ENCODE data around the gene TRIM7. TPM values are rescaled to one million over a fixed set of nuclear protein-coding genes. Genes with fewer than 3 reads are reported as not detected.

TRIM7 gene
- total and polyA plus RNA-seq, 9 of the 15 experiments (the other 6 are each of a cell fraction or from before 2014, with no cell fraction given) = 2.6 to 14.9 (median 8.9) TPM

GRCh38 chr5:181190711-181191525 is 14.1 kb downstream of the TRIM7 start (continued):
- no peak for TF ChIP-seq CREB5 (CRISPR knock-in tag; IDR thresholded peaks at IDR 0.05)
- TF ChIP-seq NFIX (CRISPR knock-in tag; IDR thresholded peaks at IDR 0.05; ENCODE audit: low read depth) = no peak
- TF ChIP-seq JUND (IDR thresholded peaks at IDR 0.05; ENCODE audit: borderline replicate concordance, low read depth, low read length) = no peak
- TF ChIP-seq JUND (tag; IDR thresholded peaks at IDR 0.05; ENCODE audit: borderline replicate concordance, low read depth, low read length) = no peak
- TF ChIP-seq SFPQ (IDR thresholded peaks at IDR 0.05; ENCODE audit: low read depth, low read length) = no peak
- TF ChIP-seq RFX5 (IDR thresholded peaks at IDR 0.05; ENCODE audit: low read depth, low read length) = no peak
- no peak for TF ChIP-seq HMGN3 (IDR thresholded peaks at IDR 0.05; ENCODE audit: borderline replicate concordance, extremely low read depth, insufficient read length, low read depth, low read length)
- 0 out of 2 replicates have a peak, but pooled peaks have one; percentile 15 for TF ChIP-seq KDM2B (CRISPR knock-in tag; IDR thresholded peaks at IDR 0.05)
- no peak for TF ChIP-seq SNRNP70 (optimal IDR thresholded peaks at IDR 0.05; ENCODE audit: low read depth, low read length)
- no peak for TF ChIP-seq ZNF77 (CRISPR knock-in tag; IDR thresholded peaks at IDR 0.05)
- peak; percentile 80 for TF ChIP-seq E2F3 (CRISPR knock-in tag; IDR thresholded peaks at IDR 0.05)
- TF ChIP-seq ILK (tag; IDR thresholded peaks at IDR 0.05; ENCODE audit: borderline replicate concordance, low read depth) = no peak
- no peak for TF ChIP-seq GTF2B (IDR thresholded peaks at IDR 0.05; ENCODE audit: extremely low read depth, insufficient read length)
- no peak for TF ChIP-seq MIER1 (IDR thresholded peaks at IDR 0.05; ENCODE audit: low read depth)
- TF ChIP-seq ZNF57 (CRISPR knock-in tag; IDR thresholded peaks at IDR 0.05) = no peak
- no peak for TF ChIP-seq SIRT6 (IDR thresholded peaks at IDR 0.05; ENCODE audit: low read depth, low read length)
